Uterus (tissue), 4 donors: ENCODE measurements around the gene EOLA2. TPM values are rescaled to one million over a fixed set of nuclear protein-coding genes. Genes with fewer than 3 reads are reported as not detected.
"Not testable (repeated sequence)": the region's sequence is repeated elsewhere in the genome, so short reads cannot be mapped to it uniquely, and the experiment has no call there.

Experiments used
- DNase-seq, 2 donors: peaks; one replicate each; pipeline ENCODE4 v3.0.0-alpha.2; 2019 to 2020
- H3K27ac ChIP-seq, 2 donors: fragments of 200-600 bp; sonication (generic); 1 replicate in 1 of 2; 2 replicates in 1 of 2; pipeline ENCODE4 v1.5.1; 2016 to 2018
- H3K27me3 ChIP-seq, 2 donors: fragments of 200-600 bp; sonication (generic); one replicate each; pipeline ENCODE4 v1.5.1; 2018 to 2019; ENCODE audit warnings: control low read depth in 1 of 2
- H3K36me3 ChIP-seq, 2 donors: fragments of 200-600 bp; sonication (generic); one replicate each; pipeline ENCODE4 v1.5.1; 2019; ENCODE audit warnings: control low read depth in 1 of 2
- H3K4me1 ChIP-seq, 2 donors: fragments of 200-600 bp; sonication (generic); one replicate each; pipeline ENCODE4 v1.5.1; 2018 to 2019; ENCODE audit warnings: control low read depth in 1 of 2
- H3K4me3 ChIP-seq, 2 donors: fragments of 200-600 bp; sonication (generic); 1 replicate in 1 of 2; 2 replicates in 1 of 2; pipeline ENCODE4 v1.5.1; 2018 to 2019; ENCODE audit warnings: mild to moderate bottlenecking in 1 of 2
- H3K9me3 ChIP-seq, 2 donors: fragments of 200-600 bp; sonication (generic); one replicate each; pipeline ENCODE4 v1.5.1; 2019; ENCODE audit warnings: control low read depth in 1 of 2
- POLR2A ChIP-seq, 2 donors: fragments of 450-650 bp; IDR thresholded peaks; one replicate each; pipeline ENCODE4 v1.6.1; 2016; ENCODE audit warnings: antibody characterized with exemption in 2 of 2, mild to moderate bottlenecking in 1 of 2, moderate library complexity in 1 of 2
- intact Hi-C: fragments of 100-400 bp; cut with DNase I; formaldehyde crosslinking; loops from one replicate; pipeline ENCODE4 v1.15.1; 2023; ENCODE audit warnings: low total_unique reads
- total RNA-seq, 4 donors: library from RNA; depleted of rRNA in 3 of 4; stranded (reverse); fragments of >200 nt in 3 of 4; gene quantifications; one replicate each; pipeline versions ENCODE4 v1.1.0 to v1.2.4, GENCODE V29; 2014 to 2023
- TF ChIP-seq, protein P1 (sequence below), 4 experiments: fragments of 200-600 bp in 2 of 4; fragments of 450-650 bp in 2 of 4; sonication (generic) in 2 of 4; IDR thresholded peaks; one replicate each; pipeline ENCODE4 v1.5.1; 2016 to 2019; ENCODE audit warnings: antibody characterized with exemption in 4 of 4, mild to moderate bottlenecking in 2 of 4, moderate library complexity in 1 of 4
- donor health status: DM: yes; HTN: yes; CAD: no.

The EOLA2 gene
- total RNA-seq, 4 donors from 2014 or later = 2.3 to 35.4 (median 13.6) TPM

- H3K36me3 ChIP-seq = no peaks in the 10 kb centered on the region
- H3K4me1 ChIP-seq = no peaks in the 10 kb centered on the region
- H3K9me3 ChIP-seq = no peaks in the 10 kb centered on the region
- H3K27me3 ChIP-seq = no peaks in the 10 kb centered on the region
- TF ChIP-seq, protein P1, sequence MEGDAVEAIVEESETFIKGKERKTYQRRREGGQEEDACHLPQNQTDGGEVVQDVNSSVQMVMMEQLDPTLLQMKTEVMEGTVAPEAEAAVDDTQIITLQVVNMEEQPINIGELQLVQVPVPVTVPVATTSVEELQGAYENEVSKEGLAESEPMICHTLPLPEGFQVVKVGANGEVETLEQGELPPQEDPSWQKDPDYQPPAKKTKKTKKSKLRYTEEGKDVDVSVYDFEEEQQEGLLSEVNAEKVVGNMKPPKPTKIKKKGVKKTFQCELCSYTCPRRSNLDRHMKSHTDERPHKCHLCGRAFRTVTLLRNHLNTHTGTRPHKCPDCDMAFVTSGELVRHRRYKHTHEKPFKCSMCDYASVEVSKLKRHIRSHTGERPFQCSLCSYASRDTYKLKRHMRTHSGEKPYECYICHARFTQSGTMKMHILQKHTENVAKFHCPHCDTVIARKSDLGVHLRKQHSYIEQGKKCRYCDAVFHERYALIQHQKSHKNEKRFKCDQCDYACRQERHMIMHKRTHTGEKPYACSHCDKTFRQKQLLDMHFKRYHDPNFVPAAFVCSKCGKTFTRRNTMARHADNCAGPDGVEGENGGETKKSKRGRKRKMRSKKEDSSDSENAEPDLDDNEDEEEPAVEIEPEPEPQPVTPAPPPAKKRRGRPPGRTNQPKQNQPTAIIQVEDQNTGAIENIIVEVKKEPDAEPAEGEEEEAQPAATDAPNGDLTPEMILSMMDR (IDR thresholded peaks at IDR 0.05) = no peak
- TF ChIP-seq POLR2A (IDR thresholded peaks at IDR 0.05) = no peak
- no peak overlapping the region for H3K27ac ChIP-seq
- no peak overlapping the region for H3K4me3 ChIP-seq
- DNase-seq = no peak
- intact Hi-C loops = no loop called here
Measured at GRCh38 chrX:149948016-149948415, 9.7 kb upstream of the EOLA2 start.

DNA sequence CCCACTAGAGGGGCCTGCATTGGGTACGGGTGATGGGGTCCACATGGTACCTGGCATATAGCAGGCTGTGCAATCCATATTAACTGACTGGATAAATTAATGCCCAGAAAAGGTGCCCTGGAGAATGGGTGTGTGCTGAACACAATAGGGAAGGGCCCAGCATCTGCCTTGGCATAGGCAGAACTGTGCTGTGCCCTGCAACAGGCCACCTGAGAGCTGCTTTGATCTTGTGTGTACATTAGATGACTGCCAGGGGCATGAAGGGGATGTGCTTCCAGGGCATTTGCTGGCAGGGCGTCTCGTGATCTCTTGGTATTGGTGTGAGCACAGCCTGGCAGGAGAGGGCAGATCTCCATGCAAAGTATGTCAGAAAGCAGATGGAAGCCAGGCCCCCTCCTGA lies 8.6 kb upstream of the EOLA2 start:
- H3K9me3 ChIP-seq, DNase-seq, H3K27me3 ChIP-seq, intact Hi-C loops, H3K27ac ChIP-seq, H3K4me3 ChIP-seq, H3K4me1 ChIP-seq, H3K36me3 ChIP-seq: not testable (repeated sequence)

DNA sequence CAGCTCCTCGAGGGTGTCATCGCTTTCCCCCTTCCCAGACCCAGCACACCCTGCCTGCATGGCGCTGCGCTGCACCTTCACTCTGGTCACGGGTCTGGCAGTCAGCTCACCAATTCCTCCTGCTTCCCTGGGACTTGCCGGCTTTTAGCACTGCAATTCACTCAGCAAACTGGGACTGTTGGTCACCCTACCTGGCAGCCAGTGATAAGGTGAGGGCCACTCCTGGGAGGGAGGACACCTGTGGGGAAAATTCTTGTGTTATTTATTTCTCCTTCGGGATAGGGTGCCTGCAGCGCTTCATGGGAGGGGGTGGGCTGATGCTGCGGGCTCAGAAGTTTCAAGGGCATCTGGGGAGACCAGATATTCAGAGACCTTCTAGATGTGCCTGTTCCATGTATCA lies 7.5 kb upstream of the EOLA2 start:
- DNase-seq, H3K27me3 ChIP-seq, intact Hi-C loops: not testable (repeated sequence)

GRCh38 chrX:149945087-149945670 lies 6.9 kb upstream of the EOLA2 start:
- H3K27ac ChIP-seq, H3K27me3 ChIP-seq, H3K4me1 ChIP-seq, H3K9me3 ChIP-seq, intact Hi-C loops, H3K36me3 ChIP-seq, H3K4me3 ChIP-seq, DNase-seq: not testable (repeated sequence)

More for the DNA sequence above, 7.5 kb upstream of the EOLA2 start:
- H3K9me3 ChIP-seq, H3K4me3 ChIP-seq, H3K27ac ChIP-seq, H3K36me3 ChIP-seq, H3K4me1 ChIP-seq: not testable (repeated sequence)

DNA sequence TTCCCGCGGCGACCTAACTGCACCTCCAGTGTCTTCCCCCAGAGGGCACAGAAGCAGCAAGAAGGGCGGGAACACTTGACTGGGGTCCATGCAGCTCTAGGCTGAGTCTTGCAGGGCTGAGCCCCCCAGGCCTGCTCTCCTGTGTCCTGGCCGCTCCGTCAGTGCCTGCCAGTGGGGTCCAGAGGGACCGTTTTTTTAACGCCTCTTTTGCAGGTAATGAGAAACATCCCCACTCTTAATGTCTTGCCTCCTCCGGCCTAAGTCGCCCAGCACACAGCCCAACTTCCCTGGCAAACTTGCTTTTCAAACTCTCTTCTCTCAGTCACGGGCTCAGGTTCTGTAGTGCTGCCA lies 2.4 kb upstream of the EOLA2 start:
- H3K4me3 ChIP-seq, DNase-seq, H3K36me3 ChIP-seq, H3K27me3 ChIP-seq, H3K4me1 ChIP-seq, H3K9me3 ChIP-seq, intact Hi-C loops: not testable (repeated sequence)
- TF ChIP-seq, protein P1 (IDR thresholded peaks at IDR 0.05) = peak; percentile 21 to 70 (median 58)
- H3K27ac ChIP-seq = peak overlapping the region in 1 of 2 donors; percentile 64

DNA sequence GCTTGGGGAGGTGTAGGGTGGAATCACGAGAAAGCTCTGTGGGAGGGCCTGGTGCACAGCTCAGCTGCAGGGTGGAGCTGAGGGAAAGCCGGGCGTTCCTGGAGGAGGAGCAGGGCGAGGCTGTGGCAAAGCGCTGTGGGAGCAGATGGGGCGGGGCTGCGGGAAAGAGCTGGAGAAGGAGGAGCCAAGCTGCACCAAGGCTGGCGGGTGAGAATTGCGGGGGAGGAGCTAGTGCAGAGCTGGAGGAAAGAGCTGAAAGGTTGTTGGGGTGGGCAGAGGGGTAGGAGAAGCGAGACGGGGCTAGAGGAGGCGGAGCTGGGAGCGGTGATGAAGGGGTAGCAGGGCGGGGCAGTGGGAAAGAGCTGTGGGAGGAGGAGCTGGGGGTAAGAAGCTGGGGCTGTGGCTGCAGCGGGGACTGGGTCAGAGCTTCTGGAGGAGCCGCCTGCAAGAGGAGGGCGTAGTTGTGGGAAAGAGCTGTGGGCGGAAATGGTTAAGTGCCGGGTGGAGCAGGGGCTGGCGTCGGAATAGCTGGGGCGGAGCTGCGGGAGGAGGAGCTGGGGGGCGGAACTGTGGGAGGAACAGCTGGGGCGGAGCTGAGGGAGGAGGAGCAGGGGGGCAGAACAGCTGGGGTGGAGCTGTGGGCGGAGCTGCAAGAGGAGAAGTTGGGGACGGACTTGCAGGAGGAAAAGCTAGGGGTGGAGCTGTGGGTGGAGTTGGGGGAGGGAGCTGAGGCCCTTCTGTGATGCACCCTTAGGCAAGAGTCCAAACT lies 1.8 kb upstream of the EOLA2 start:
- intact Hi-C loops = no loop called here
- DNase-seq = peak; percentile 94 to 98
- TF ChIP-seq, protein P1 (IDR thresholded peaks at IDR 0.05) = no peak
- TF ChIP-seq POLR2A (IDR thresholded peaks at IDR 0.05) = peak; percentile 38 to 43
- Histone ChIP-seq H3K36me3 (no peaks in the 10 kb centered on the region), H3K4me3 (peak overlapping the region; percentile 33 to 52), H3K27ac (peak overlapping the region; percentile 84 to 97), H3K4me1 (peaks cover 0 to 3% of the 10 kb centered on the region in 2 donors), H3K9me3 (no peaks in the 10 kb centered on the region), H3K27me3 (no peaks in the 10 kb centered on the region)

GRCh38 chrX:149939655-149939904 lies 1.3 kb upstream of the EOLA2 start:
- Histone ChIP-seq H3K4me3 (peak overlapping the region; percentile 33 to 52), H3K27ac (peak overlapping the region; percentile 84 to 97), H3K4me1 (peaks cover 0 to 3% of the 10 kb centered on the region in 2 donors), H3K36me3 (no peaks in the 10 kb centered on the region), H3K9me3 (no peaks in the 10 kb centered on the region), H3K27me3 (no peaks in the 10 kb centered on the region)
- intact Hi-C loops = no loop called here
- DNase-seq = no peak
- TF ChIP-seq POLR2A (IDR thresholded peaks at IDR 0.05) = no peak
- TF ChIP-seq, protein P1 (IDR thresholded peaks at IDR 0.05) = no peak
